Mesendoderm (in vitro differentiated cells): ENCODE results near the gene ZNFX1.

Experiments
- DNase-seq: peaks from one replicate; pipeline ENCODE4 v3.0.0; 2013
- H2AK5ac ChIP-seq: 2 replicates; pipeline ENCODE4 v1.6.1; 2013; ENCODE audit warnings: low read length, inconsistent platforms
- H2BK120ac ChIP-seq: 2 replicates; pipeline ENCODE4 v1.6.1; 2013; ENCODE audit warnings: low read depth, mild to moderate bottlenecking, low read length, moderate library complexity, mixed read lengths
- H2BK15ac ChIP-seq: replicated peaks from 2 replicates; pipeline ENCODE4 v1.6.1; 2013; ENCODE audit warnings: low read depth, mild to moderate bottlenecking, moderate library complexity
- H2BK5ac ChIP-seq: 2 replicates; pipeline ENCODE4 v1.6.1; 2013; ENCODE audit warnings: low read length, inconsistent platforms
- H3K18ac ChIP-seq: 2 replicates; pipeline ENCODE4 v1.6.1; 2013; ENCODE audit warnings: mild to moderate bottlenecking, low read length, mixed read lengths
- H3K23ac ChIP-seq: one replicate; pipeline ENCODE4 v1.6.1; 2013; ENCODE audit warnings: low read length
- H3K27ac ChIP-seq: 2 replicates; pipeline ENCODE4 v1.5.1; 2013; ENCODE audit warnings: low read depth, mild to moderate bottlenecking, inconsistent platforms, low read length, moderate library complexity
- H3K27me3 ChIP-seq: 2 replicates; pipeline ENCODE4 v1.6.1; 2013; ENCODE audit warnings: low read length, control low read depth, mild to moderate bottlenecking, inconsistent platforms; ENCODE audit not compliant: insufficient read depth, poor library complexity
- H3K36me3 ChIP-seq: 2 replicates; pipeline ENCODE4 v1.6.1; 2013; ENCODE audit warnings: low read length, inconsistent platforms; ENCODE audit not compliant: control insufficient read depth, insufficient read depth
- H3K4ac ChIP-seq: one replicate; pipeline ENCODE4 v1.6.1; 2013; ENCODE audit warnings: low read depth, mild to moderate bottlenecking, low read length, moderate library complexity
- H3K4me1 ChIP-seq: 2 replicates; pipeline ENCODE4 v1.6.1; 2013; ENCODE audit warnings: low read depth, low read length, inconsistent platforms; ENCODE audit not compliant: control insufficient read depth
- H3K4me2 ChIP-seq: 2 replicates; pipeline ENCODE4 v1.6.1; 2013; ENCODE audit warnings: low read length
- H3K4me3 ChIP-seq: 2 replicates; pipeline ENCODE4 v1.5.1; 2013; ENCODE audit warnings: mild to moderate bottlenecking, low read length
- H3K56ac ChIP-seq: one replicate; pipeline ENCODE4 v1.6.1; 2013; ENCODE audit warnings: low read length
- H3K79me1 ChIP-seq: 2 replicates; pipeline ENCODE4 v1.6.1; 2013; ENCODE audit warnings: low read length, inconsistent platforms
- H3K79me2 ChIP-seq: 2 replicates; pipeline ENCODE4 v1.6.1; 2013; ENCODE audit warnings: mild to moderate bottlenecking, low read length; ENCODE audit not compliant: control insufficient read depth, insufficient read depth
- H3K9ac ChIP-seq: 2 replicates; pipeline ENCODE4 v1.6.1; 2013; ENCODE audit warnings: low read length, inconsistent platforms
- H4K5ac ChIP-seq: one replicate; pipeline ENCODE4 v1.6.1; 2013; ENCODE audit warnings: low read length
- H4K8ac ChIP-seq: one replicate; pipeline ENCODE4 v1.6.1; 2013; ENCODE audit warnings: low read depth, mild to moderate bottlenecking, control low read depth, low read length, moderate library complexity
- WGBS: extraction: QIAGEN DNeasy Blood & Tissue Kit; methylation state at CpG from one replicate; pipeline ENCODE4 v1.1.7; 2013; ENCODE audit warnings: low lambda C conversion rate, missing lambda C conversion rate; ENCODE audit not compliant: insufficient coverage; ENCODE audit errors: extremely low coverage; 5-methylcytosine and 5-hydroxymethylcytosine counted together

Gene ZNFX1

DNA sequence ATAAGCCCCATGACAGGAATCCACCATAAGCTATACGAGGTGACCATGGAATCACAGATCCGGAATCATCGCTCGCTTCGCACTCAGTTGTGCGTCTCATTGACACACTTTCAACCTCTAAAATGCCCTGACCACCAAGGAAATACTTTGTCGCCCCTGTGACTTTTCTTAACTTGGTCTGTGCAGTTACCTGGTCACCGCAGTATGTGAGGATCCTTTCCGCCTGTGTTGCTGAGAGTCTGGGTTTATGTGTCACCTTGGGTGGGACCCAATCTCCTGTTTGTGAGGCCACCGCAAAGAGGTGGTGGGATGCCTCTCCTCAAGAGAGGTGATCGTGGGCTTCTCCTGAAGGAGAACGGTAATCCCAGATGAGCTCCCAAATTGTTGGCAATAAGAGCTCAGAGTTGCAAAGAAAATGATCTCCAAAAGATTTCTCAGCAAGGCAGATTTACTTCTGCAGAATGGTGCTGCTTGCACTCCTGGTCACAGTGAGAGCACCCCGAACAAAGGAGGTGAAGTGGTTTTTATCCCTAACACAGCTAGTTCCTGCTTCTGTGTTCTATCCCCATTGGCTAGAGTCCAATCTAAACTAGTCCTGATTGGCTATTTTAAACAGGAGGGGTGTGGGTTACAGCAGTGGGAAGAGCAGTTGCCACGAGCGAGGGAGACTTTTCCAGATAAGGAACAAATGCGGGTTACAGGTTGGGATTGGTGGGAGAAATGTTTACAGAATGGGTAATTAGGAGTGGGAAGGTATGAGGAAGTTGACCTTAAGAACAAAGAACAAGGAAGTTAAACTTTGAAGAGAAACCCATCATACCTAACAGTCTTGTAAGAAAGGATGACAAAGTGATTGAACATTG, 9.1 kb upstream of the ZNFX1 start:
- DNase-seq, result peak; percentile 84
- 100% methylated on average over 1 of the region's 16 CpGs for WGBS
- peaks cover 57% of the 10 kb centered on the region for H3K36me3 ChIP-seq

DNA sequence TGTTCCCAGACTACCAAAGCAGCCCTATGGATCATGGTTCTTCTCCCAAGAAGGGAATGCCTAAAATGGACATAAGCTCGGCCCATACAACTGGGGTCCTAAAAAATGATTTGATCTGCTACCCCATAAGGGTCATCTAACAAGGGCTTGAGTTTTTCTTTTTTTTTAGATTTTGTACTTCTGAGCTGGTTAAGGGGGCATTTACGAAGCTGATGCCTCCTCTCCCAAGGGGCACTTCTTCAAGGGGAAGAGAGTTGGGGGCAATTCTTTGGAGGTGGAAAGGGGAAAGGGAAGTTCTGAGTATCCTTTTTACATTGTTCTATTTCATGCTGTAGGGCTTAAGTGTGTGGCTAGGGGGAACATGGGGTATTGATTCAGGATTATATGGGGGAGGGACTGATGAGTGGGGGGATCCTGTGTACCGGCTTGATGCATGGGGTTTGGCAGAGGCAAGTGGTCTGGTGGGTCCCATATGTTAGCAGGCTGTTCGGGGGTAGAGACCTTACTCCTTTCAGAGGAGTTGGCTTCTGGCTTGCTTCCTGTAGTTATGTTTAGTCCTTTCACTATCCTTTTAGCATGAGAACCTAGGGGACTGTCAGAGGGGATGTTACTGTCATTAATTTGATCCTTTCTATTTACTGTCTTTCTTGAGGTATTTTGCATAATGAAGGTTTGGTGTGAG, 8.1 kb upstream of the ZNFX1 start:
- Histone ChIP-seq H3K27ac (no peak overlapping the region), H3K79me1 (peaks cover 10% of the 10 kb centered on the region), H3K4me2 (peak overlapping the region; percentile 32), H2BK5ac (no peak overlapping the region), H3K4me1 (peaks cover 5% of the 10 kb centered on the region), H3K56ac (peak overlapping the region; percentile 45), H3K36me3 (peaks cover 66% of the 10 kb centered on the region), H3K23ac (no peak overlapping the region), H4K8ac (no peak overlapping the region), H3K79me2 (peaks cover 76% of the 10 kb centered on the region), H2AK5ac (no peak overlapping the region), H3K27me3 (no peaks in the 10 kb centered on the region), H4K5ac (no peak overlapping the region), H3K4ac (no peak overlapping the region), H2BK120ac (no peak overlapping the region), H3K18ac (no peak overlapping the region), H3K9ac (peak overlapping the region; percentile 48), H3K4me3 (peak overlapping the region; percentile 10), H2BK15ac (no peak overlapping the region)
- no CpG with 5 or more reads among the region's 4 CpGs for WGBS
- peak; percentile 8 for DNase-seq

More for the DNA sequence above, 9.1 kb upstream of the ZNFX1 start:
- peak overlapping the region; percentile 32 for H3K4me2 ChIP-seq
- peaks cover 66% of the 10 kb centered on the region for H3K79me2 ChIP-seq
- peak overlapping the region; percentile 16 for H3K9ac ChIP-seq
- H3K56ac ChIP-seq, result no peak overlapping the region
- no peaks in the 10 kb centered on the region for H3K27me3 ChIP-seq
- no peak overlapping the region for H3K18ac ChIP-seq
- H3K4me3 ChIP-seq, result peak overlapping the region; percentile 7
- H3K4ac ChIP-seq, result no peak overlapping the region
- H2BK5ac ChIP-seq, result no peak overlapping the region
- no peak overlapping the region for H2AK5ac ChIP-seq
- no peak overlapping the region for H2BK15ac ChIP-seq
- no peak overlapping the region for H4K8ac ChIP-seq
- peaks cover 10% of the 10 kb centered on the region for H3K79me1 ChIP-seq
- no peak overlapping the region for H2BK120ac ChIP-seq
- no peak overlapping the region for H3K27ac ChIP-seq
- H3K4me1 ChIP-seq, result peaks cover 5% of the 10 kb centered on the region
- no peak overlapping the region for H3K23ac ChIP-seq
- H4K5ac ChIP-seq, result no peak overlapping the region

DNA sequence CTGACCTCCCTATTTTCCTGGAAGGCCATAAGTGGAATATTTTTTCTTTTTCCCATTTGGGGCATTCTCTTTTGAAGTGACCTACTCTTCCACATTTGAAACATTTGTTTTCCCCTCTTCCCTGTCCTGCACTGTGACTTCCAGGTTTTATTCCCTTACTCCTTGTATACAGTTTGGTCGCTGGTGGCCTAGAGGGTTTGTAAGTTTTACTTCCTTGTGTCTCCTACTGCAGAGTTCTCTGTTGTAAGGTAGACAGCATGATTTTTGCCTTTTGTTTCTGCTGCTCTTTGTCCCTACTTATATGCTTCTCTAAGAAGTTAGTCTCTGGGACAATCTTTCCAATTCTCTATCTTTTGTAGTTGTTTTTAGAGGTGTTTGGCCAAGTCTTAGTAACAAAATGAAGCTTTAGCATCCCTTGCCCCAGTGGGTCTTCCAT, 7.4 kb upstream of the ZNFX1 start:
- Histone ChIP-seq H3K4me1 (peaks cover 5% of the 10 kb centered on the region), H4K5ac (no peak overlapping the region), H3K79me1 (peaks cover 10% of the 10 kb centered on the region), H3K9ac (peak overlapping the region; percentile 48), H2BK15ac (no peak overlapping the region), H4K8ac (no peak overlapping the region), H2AK5ac (no peak overlapping the region), H3K4me2 (peak overlapping the region; percentile 19), H3K27me3 (no peaks in the 10 kb centered on the region), H3K36me3 (peaks cover 70% of the 10 kb centered on the region), H2BK5ac (no peak overlapping the region), H3K4me3 (peak overlapping the region; percentile 3), H2BK120ac (no peak overlapping the region), H3K56ac (peak overlapping the region; percentile 15), H3K79me2 (peaks cover 83% of the 10 kb centered on the region), H3K4ac (no peak overlapping the region), H3K23ac (no peak overlapping the region), H3K18ac (no peak overlapping the region), H3K27ac (no peak overlapping the region)
- WGBS, result no CpG with 5 or more reads among the region's 1 CpG
- peak; percentile 11 for DNase-seq

DNA sequence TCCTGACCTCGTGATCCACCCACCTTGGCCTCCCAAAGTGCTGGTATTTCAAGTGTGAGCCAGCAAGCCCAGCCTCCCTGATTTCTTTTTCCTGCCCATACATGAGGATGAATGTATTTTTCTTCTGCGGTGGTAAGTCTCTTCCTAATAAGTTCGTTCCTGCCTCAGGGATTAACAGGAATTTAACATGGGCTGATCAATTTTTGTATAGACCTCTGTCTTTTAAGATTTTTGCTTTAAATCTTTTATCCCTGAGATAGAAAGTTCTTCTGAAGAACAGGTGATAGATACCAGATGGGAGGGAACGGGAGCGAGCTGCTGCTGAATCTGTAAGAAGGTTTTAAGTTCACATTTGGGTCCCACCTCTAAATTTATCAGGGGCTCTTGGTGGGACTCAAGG, 7.0 kb upstream of the ZNFX1 start:
- H3K36me3 ChIP-seq, result peaks cover 75% of the 10 kb centered on the region
- no CpG with 5 or more reads among the region's 5 CpGs for WGBS
- H4K5ac ChIP-seq, result no peak overlapping the region

DNA sequence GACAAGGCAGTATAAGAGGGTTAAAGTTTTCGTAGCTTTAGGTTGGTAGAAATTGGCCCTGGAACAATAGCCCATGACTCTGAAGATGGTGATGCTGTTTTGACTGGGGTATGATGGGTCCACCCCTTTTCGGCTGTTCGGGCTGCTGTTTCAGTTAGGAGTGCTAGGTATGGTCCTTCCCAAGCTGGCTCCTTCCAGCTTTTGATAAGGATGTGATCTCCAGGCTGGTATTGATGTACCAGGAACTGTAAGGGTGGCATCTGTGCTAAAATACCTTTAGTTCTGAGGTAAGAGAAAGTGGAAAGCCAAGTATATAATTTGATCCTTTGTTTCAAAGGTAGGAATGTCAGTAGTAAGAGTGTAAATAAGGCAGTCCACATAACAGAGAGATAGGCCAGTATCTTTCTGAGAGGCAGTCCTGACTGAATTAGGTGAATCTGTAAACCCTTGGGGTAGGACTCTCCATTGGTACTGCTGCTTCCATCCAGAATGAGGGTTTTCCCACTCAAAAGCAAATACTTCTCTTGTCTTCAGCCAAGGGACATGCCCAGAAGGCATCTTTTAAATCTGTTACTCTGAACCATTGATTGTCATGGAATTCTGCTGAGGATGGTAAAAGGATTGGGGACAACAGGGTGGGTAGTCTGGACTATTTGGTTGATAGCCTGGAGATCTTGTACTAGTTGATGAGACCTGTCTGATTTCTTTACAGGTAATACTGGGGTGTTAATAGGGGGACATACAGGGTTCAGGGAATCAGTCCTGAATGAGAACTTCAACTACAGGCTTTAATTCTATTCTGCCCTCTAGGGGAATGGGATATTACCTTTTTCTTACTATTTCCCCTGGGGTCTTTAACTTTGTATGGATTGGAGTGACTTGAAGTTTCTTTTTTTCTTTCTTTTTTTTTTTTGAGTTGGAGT, 6.1 kb upstream of the ZNFX1 start:
- Histone ChIP-seq H4K5ac (no peak overlapping the region), H3K56ac (peak overlapping the region; percentile 76), H3K4me2 (peak overlapping the region; percentile 97), H3K18ac (no peak overlapping the region), H3K23ac (no peak overlapping the region), H2BK5ac (no peak overlapping the region), H3K9ac (peak overlapping the region; percentile 78), H3K4me3 (peak overlapping the region; percentile 64), H3K79me2 (peaks cover 93% of the 10 kb centered on the region), H4K8ac (no peak overlapping the region), H3K27ac (no peak overlapping the region), H3K4me1 (peaks cover 5% of the 10 kb centered on the region), H3K4ac (no peak overlapping the region), H2BK120ac (no peak overlapping the region), H3K79me1 (peaks cover 9% of the 10 kb centered on the region), H2AK5ac (no peak overlapping the region), H3K27me3 (no peaks in the 10 kb centered on the region), H2BK15ac (no peak overlapping the region), H3K36me3 (peaks cover 73% of the 10 kb centered on the region)
- no CpG with 5 or more reads among the region's 3 CpGs for WGBS
- DNase-seq, result peak; percentile 54

More for the DNA sequence above, 7.0 kb upstream of the ZNFX1 start:
- Histone ChIP-seq H4K8ac (no peak overlapping the region), H3K4me3 (no peak overlapping the region), H2BK15ac (no peak overlapping the region), H3K4ac (no peak overlapping the region), H3K4me1 (peaks cover 5% of the 10 kb centered on the region), H3K79me2 (peaks cover 87% of the 10 kb centered on the region), H3K18ac (no peak overlapping the region), H3K23ac (no peak overlapping the region), H3K79me1 (peaks cover 10% of the 10 kb centered on the region), H3K9ac (peak overlapping the region; percentile 48), H3K4me2 (peak overlapping the region; percentile 25), H2BK120ac (no peak overlapping the region), H3K27ac (no peak overlapping the region), H2AK5ac (no peak overlapping the region), H3K56ac (no peak overlapping the region), H2BK5ac (no peak overlapping the region), H3K27me3 (no peaks in the 10 kb centered on the region)
- DNase-seq, result peak; percentile 18
